BJ (cell line): ENCODE measurements around the gene SNX17. TPM values are rescaled to one million over a fixed set of nuclear protein-coding genes. Genes with fewer than 3 reads are reported as not detected.
A peak's percentile ranks its signal among the peaks of the same experiment; 100 is the strongest.

Experiments used
- CTCF ChIA-PET: fragments of 350-600 bp; formaldehyde crosslinking; extraction: SDS; loops from one replicate; lab custom pipeline; 2021; ENCODE audit warnings: antibody characterized with exemption, inconsistent platforms; lab: Yijun Ruan, JAX
- POLR2A ChIA-PET: fragments of 300-600 bp; sonication (Branson Sonifier 250); formaldehyde crosslinking; extraction: SDS; loops from one replicate; lab custom pipeline; 2021; ENCODE audit warnings: antibody characterized with exemption; lab: Charles Lee
- DNase-seq: peaks from one replicate; pipeline ENCODE4 v3.0.0-alpha.2; 2011; ENCODE audit warnings: low read depth
- H3K27me3 ChIP-seq: 2 replicates; pipeline ENCODE4 v1.6.0; 2011; ENCODE audit warnings: low read length; ENCODE audit not compliant: control insufficient read depth, insufficient read depth
- H3K36me3 ChIP-seq: 2 replicates; pipeline ENCODE4 v1.5.1; 2011; ENCODE audit warnings: low read length; ENCODE audit not compliant: control insufficient read depth, insufficient read depth
- H3K4me3 ChIP-seq: 2 replicates; pipeline ENCODE4 v1.5.1; 2011; ENCODE audit warnings: low read depth, mild to moderate bottlenecking, control low read depth, low read length
- CTCF ChIP-seq: IDR thresholded peaks from 2 replicates; pipeline ENCODE4 v1.5.1; 2011; ENCODE audit warnings: low read depth, mild to moderate bottlenecking, control low read depth, inconsistent platforms, low read length, moderate library complexity; ENCODE audit not compliant: insufficient read depth
- polyA plus RNA-seq: library from polyadenylated mRNA; depleted of rRNA; stranded (reverse); fragments of >200 nt; gene quantifications from 2 replicates; pipeline ENCODE4 v1.2.3, GENCODE V29; 2011

SNX17 gene
- polyA plus RNA-seq, 1 experiment, result 154 TPM

DNA sequence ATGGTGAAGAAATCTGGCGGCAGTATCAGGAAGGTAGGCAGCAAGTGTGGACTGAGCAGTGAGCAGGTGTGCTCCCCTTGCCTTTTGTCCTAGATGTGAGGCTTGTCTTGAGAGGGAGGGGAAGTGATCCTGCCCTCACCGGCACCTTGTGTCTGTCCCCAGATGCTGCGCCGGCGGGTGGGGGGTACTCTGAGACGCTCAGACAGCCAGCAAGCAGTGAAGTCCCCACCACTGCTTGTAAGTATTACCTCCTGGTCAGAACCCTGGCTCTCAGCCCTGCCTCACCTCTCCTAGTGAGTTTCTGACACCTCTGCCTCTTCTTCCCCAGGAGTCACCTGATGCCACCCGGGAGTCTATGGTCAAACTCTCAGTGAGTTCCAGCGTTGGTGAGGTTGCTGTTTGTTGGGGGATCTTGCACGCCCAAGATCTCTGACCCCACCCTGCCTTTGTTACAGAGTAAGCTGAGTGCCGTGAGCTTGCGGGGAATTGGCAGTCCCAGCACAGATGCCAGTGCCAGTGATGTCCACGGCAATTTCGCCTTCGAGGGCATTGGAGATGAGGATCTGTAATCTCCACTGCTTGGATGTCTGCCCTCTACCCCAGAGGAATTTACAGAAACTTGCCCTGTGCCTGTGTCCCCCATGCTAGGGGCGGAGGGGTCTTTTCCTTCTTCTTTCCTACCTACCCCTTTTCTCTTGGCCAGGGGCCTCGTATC is 5.9 kb downstream of the SNX17 start:
- Histone ChIP-seq H3K36me3 (peaks cover 48% of the 10 kb centered on the region), H3K27me3 (no peaks in the 10 kb centered on the region), H3K4me3 (no peak overlapping the region)
- no peak for DNase-seq
- CTCF ChIA-PET, result no interaction called here
- TF ChIP-seq CTCF, result no peak
- POLR2A ChIA-PET, result no interaction called here

DNA sequence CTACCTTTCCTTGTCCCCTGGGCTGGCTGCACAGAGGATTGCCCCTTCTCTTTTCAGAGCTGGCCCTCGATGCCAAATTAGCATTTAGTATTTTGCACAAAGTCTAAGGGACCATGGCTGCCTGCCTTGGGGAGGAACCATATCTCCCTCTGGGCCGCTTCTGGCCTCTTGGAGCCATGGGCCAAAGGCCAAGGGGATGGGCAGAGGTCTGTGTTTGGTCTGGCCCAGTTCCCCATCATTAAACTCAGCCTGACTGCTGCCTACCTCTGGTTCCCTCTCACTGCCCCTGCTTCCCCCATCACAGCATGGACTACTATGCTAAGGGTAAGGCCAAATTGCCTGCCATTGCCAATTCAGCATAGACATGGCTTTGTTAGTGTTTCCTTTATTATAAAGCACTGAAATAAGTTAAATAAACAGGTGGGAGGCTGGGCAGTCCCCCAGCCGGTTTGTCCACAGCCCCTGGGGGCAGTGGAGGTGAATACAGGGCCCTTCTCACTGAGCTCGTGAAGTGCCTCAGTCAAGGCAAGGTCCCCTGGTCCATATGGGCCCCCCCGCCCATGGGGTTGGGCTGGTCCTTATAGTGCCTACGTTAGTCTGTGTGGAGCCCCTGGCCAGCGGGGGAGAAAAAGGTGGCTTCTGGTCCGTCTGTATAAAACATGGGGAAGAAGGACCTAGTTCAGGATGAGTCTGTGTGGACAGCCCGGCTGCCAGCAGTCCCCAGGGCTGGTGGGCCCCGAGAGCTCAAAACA is 6.6 kb downstream of the SNX17 start:
- CTCF ChIA-PET, result no interaction called here
- DNase-seq, result no peak
- no peak for TF ChIP-seq CTCF
- Histone ChIP-seq H3K4me3 (no peak overlapping the region), H3K36me3 (peaks cover 48% of the 10 kb centered on the region), H3K27me3 (no peaks in the 10 kb centered on the region)
- POLR2A ChIA-PET, result no interaction called here

DNA sequence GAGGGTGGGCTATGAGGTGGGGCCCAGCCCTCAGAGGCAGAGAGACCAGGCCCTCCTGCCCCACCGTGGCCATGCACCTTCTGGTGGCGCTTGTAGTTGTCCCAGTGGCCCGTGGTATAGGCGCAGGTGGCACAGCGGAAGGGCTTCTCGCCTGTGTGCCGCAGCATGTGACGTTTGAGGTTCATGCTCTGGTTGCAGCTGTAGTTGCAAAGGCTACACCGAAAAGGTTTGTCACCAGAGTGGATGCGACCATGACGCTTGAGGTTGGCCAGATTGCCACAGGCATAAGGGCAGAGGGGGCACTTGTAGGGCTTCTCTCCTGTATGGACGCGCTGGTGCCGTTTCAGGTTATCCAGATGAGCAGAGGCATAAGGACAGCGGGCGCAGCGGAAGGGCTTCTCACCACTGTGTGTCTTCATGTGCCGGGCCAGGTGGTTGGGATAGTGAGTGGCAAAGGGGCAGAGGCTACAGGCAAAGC is 7.2 kb downstream of the SNX17 start:
- Histone ChIP-seq H3K36me3 (peaks cover 48% of the 10 kb centered on the region), H3K27me3 (no peaks in the 10 kb centered on the region), H3K4me3 (no peak overlapping the region)
- DNase-seq, result no peak
- POLR2A ChIA-PET, result interaction anchor here (0.6 kb wide), 1 partner anchor 1656 kb away, joined by 3 read pairs; no protein-coding TSS in a partner anchor
- no peak for TF ChIP-seq CTCF
- CTCF ChIA-PET, result interaction anchor here (1.1 kb wide), 1 partner anchor 51 kb away, joined by 3 read pairs; the partner anchor contains the start of gene NRBP1

DNA sequence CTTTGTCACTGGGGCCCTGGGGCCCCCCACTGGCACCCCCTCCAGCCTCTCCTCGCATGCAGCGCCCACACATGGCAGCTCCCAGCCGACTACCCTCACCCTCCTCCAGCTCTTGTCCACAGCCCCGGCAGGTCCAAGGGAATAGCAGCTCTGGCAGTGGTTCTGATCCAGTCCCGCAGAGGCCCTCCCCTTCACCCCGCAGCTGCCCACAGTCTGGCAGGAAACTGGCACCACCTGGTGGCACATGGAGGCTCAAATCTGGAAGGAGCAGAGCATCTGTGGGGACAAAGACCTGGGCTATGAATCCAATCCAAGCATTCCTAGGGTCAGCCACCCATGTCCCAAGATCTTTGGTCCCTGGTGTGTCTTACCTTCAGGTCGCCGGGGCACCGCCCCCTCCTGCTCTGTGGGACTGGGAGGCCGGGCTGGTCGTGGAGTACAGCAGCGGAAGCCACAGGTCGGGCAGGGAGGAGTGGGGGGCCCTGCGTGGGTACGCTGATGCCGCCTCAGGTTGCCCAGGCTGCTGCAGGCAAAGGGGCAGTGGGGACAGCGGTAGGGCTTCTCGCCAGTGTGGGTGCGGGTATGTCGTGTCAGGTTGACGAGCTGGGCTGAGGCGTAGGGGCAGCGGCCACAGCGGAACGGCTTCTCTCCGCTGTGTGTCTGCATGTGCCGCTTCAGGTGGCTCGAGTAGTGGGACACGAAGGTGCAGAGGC is 7.8 kb downstream of the SNX17 start:
- DNase-seq, result no peak
- ChIA-PET POLR2A (interaction anchor here (0.6 kb wide), 1 partner anchor 1656 kb away, joined by 3 read pairs; no protein-coding TSS in a partner anchor), CTCF (interaction anchor here (1.1 kb wide), 1 partner anchor 50 kb away, joined by 3 read pairs; the partner anchor contains the start of gene NRBP1)
- Histone ChIP-seq H3K36me3 (peaks cover 46% of the 10 kb centered on the region), H3K27me3 (no peaks in the 10 kb centered on the region), H3K4me3 (no peak overlapping the region)
- TF ChIP-seq CTCF, result peak; percentile 33
